CD4-positive, alpha-beta T cell treated with Interleukin-15 for 4 hours (primary cell): ENCODE data around the gene TCEAL9.
"Not testable (repeated sequence)": the region's sequence is repeated elsewhere in the genome, so short reads cannot be mapped to it uniquely, and the experiment has no call there.

Experiments used
- DNase-seq: peaks from one replicate; pipeline ENCODE4 v3.0.0-alpha.2; 2020; ENCODE audit warnings: low spot score

TCEAL9 gene, protein sequence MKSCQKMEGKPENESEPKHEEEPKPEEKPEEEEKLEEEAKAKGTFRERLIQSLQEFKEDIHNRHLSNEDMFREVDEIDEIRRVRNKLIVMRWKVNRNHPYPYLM

DNA sequence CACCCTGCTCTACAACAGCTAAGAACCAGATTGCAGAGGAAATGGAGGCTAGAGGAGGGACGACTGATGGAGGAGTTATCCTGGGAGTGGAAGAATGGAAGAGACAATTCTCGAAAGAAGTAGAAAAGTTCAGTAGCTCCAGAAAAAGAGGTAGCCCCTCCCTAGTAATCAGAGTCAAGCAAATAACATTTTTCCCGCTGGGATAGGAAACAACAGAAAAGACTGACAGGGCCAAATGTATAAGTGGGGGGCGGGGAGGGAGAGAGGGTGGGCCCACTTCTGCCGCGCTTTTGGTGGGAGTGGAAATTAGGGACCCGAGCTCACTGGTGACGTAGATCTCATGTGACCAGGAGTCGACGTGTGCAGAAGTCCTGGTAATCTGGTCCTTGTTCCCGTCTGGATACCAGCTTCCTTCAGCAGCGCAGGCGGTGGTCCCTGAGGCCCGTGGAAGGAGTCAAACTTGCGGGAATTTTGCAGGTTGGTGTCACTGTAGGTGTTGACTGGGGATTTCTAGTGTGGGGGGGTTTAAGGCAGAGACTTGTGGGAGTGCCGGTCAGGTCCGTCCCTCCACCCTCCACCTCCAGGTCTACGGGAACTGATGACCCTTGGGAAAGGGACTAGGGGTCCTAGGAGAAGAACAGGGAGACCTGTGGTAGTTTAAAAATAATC is at the start of gene TCEAL9:
TCEAL9 (plus strand) TSS at position 377 of the 669 bp plus-strand sequence. CDS start 1,179 bp downstream, outside the sequence.
- DNase-seq = no peak

DNA sequence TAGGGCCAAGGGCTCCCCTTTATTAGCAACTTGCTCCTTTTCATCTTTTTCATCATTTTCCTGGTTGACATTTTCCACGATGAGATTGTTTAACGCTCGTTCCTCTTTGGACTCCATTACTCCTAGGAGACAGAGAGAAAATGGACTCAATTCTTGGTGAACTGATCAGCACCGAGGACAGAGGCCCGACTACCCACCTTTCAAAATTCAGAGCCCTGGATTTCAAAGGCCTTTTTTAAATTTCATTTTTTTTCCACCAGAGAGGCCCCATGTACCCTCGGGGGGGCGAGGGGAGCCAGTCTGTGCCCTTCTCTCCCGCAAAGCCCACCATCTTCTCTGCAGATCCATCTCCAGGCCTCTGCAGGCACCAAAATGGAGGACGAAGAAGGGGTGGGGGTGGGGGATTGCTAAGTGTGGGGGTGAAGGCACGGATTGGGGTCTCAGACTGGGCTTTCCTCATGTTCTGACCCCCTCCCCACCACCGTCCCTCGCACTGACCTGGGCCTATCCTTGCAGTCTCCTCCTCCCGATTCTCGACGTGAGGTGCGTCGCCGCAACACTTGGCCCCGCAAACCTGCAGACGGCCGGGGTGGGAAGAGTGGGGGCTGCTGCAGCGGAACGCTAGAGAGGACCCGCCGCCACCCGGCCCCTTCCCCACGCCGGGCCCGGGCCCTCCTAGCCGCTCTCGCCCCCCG is 46.3 kb upstream of the TCEAL9 start:
- no peak for DNase-seq

DNA sequence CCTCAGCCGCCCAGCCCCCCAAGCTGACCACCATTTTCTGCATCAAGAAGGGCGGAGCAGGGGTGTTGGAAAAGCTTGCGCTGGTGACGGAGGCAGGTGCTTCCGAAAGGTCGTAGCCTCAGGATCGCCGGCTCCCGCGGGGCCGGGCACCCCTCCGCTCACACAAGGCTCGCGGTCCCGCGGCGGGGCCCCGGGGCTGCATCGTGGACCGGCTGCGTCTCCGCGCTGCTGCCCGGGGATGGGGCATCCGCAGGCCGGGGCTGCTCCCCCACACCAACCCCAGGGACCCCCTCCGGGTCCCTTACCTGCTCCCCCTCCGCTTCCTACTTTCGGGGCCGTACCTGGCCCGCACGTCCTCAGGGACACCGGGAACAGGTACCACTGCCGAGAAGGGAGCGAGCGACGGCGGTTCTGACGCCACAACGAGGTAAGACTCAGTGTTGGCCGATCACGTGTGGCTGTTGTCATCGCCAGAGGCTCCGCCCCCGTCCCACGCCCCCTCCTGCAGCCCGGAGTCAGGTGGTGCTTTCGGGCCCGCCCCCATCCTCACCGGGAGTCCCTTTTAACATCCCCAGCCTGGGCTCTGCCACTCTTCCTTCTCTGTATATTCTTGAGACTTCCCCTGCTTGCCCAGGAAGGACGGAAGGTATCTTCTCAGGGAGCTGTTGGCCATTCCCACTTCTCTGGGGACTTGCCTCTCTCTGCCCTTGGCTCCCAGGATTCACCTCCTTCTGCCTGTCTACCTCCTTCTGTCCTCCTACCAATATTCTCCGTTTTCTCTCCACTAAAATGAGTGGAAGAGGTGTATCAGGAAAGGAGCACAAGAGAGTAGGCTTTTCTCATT is 45.5 kb upstream of the TCEAL9 start, which contains the start of gene BEX2:
BEX2 (minus strand) TSS at position 436 of the 844 bp plus-strand sequence. CDS start 1,014 bp downstream, outside the sequence.
- peak; percentile 75 for DNase-seq

DNA sequence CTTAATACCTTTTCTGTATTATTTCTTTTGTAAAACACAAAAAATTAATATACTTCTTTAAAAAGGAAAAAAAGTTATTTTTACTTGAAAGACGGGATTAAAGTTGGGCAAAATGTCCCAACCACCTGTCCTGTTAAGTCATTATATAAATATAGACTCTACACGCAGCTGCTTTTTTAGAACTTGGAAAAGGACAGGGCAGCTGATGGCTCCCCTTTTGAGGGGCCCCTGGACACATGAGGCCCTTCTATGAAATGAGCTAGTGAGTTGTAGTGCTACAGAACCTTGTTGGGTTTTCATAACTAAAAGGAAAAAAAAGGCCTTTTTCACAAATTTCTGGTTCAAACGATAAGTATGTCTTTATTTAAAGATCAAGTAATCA is 44.9 kb upstream of the TCEAL9 start:
- DNase-seq = no peak

DNA sequence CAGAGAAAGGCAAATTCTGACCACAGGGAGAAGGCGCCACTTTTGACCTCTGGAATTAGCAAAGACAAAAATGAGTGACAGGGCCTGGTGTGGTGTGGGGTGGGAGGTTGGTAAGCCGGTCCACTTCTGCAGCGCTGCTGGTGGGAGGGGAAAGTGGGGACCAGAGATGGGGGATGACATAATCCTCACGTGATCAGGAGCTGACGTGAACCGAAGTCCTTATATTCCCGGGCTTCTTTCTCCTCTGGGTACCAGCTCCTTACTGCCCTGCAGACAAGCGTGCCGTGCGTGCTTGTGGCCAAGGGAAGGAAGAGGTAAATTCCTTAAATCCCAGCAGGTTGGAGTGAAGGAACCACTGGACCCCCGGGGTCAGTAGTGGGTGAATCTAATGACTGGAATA is 26.3 kb upstream of the TCEAL9 start, which contains the start of gene TCEAL7:
TCEAL7 (plus strand) TSS at position 249 of the 400 bp plus-strand sequence. CDS start 1,165 bp downstream, outside the sequence.
- DNase-seq = no peak

DNA sequence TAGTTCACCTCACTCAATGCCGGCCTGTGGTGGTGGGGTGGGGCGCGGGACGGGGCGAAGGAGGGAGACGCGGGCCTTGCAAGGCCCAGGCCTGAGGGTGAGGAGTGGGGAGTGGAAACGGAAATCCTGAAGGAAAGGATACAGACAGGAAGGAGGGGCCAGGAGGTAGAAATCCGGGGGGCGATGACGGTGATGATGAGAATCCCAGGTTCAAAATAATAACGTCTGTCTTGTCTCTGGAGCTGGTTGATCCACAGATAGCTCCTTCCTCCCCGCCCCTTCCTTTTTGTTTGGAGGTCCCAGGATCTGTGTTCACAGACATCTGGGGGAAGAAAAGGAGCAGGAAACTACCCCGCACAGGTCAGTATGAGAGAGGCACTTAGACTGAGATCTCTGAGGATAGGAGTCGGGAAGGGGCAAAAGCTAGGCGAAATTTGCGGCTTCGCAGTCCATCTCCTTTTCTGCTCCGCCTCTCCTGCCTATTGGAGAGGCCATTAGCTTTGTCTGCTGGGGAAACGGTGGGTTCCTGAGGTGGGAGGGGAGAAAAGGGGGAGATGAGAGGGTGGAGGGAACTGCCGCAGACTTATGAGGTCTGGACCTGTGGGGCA is 25.5 kb upstream of the TCEAL9 start:
- no peak for DNase-seq

DNA sequence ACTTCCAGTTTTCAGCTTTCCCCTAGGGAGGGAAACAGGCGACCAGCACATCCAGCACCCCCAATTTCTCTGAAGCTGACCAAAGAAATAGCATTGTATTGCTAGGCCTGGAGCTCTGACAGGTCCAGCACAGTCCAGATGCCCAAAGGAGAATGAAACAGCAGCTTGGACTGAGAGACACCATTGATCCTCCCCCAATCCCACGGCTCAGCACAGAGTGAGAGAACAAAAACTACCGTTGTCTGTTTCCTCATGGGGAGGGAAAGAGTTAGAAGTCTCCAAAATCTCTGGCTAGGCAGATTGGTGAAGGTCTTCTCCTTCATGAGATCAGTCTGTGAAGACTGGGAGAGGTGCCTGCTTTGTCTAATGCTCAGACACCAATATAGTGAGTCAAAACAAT is 17.6 kb upstream of the TCEAL9 start:
- DNase-seq = no peak

DNA sequence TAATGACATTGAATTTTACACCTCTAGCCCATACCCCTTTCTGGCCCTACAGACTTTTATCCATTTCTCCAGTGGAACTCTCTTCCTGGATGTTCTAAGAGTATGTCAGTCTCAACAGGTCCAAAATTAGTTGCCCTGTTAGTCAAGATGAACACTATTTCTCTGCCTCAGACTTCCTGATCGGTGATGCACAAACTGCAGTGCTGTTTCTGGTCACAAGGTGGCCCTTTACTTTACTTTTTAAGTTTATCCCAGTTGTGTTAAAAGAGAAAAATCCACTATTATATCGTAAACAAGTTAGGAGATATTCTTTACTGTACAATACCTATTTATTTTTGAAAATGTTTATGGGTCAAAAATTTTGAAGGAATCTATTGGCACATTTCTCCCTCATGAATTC is 13.2 kb upstream of the TCEAL9 start:
- peak; percentile 27 for DNase-seq

DNA sequence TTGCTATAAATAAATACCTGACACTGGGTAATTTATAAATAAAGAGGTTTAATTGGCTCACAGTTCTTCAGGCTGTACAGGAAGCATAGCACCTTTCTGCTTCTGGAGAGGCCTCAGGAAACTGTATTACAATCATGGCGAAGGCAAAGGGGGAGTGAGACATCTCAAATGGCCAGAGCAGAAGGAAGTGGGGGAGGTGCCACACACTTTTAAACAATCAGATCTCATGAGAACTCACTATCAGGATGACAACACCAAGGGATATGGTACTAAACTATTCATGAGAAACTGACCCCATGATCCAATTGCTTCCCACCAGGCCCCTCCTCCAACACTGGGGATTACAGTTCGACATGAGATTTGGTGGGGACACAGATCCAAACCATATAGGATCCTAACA is 11.7 kb upstream of the TCEAL9 start:
- no peak for DNase-seq

DNA sequence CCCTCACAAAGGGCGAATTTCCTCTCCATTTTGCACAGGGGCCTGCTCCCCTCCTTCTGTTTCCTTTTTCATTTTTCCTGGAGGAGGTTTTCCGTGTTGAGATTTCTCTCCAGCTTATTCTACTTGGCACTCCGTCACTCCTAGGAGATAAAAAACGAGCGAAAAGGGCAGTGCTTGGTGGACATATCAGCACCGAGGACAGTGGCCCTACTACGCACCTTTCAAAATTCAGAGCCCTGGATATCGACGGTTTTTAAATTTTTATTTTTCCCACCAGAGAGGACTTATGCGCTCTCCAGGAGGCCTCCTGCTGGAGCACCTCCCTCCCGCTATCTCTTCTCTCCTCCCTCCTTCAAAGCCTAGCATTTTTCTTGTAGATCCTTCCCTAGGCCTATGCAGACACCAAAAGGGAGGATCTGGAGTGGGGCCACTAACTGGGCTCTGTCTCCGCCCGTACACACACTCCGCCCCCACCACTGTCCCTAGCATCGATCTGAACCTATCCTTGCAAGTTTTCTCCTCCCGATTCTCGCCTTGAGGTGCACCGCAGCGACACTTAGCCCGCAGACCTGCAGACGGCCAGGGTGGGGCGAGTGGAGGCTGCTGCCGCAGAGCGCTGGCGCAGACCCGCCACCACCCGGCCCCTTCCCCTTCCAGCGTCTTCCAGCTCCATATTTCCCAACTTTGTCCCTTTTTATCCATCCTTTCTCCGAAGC is 8.5 kb upstream of the TCEAL9 start:
- DNase-seq = no peak

DNA sequence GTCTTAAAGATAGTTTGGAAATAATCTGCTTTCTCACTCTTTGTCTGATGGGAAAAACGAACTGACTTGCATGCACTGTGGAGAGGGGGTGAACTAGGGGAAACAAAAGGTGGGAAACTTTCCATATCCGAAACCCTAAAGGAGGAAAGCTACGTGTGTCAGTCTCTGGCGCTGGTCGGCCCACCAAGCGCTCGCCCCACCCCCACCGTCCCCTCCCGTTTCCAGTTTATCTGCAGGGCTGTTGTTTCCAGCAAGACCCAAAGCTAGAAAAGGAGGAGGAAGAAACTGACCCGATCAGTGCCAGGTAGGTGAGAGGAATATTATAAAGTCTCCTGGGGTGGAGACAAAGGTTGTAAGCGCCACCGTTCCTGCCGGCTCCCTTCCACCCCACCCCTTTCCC is 552 bp downstream of the TCEAL9 start:
- DNase-seq = no peak

DNA sequence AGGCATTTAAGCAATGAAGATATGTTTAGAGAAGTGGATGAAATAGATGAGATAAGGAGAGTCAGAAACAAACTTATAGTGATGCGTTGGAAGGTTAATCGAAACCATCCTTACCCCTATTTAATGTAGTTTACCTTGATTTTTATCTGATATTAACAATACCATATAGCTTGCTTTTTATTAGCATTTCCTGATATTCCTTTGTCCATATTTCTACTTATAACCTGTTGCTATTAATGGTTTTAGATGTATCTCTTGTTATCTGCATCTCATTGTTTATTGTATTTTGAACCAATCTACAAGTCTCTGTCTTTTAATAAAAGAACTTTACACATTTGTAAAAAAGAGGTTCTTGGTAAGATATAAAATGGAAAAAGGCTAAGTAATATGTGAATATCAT is 1.6 kb downstream of the TCEAL9 start:
- no peak for DNase-seq

DNA sequence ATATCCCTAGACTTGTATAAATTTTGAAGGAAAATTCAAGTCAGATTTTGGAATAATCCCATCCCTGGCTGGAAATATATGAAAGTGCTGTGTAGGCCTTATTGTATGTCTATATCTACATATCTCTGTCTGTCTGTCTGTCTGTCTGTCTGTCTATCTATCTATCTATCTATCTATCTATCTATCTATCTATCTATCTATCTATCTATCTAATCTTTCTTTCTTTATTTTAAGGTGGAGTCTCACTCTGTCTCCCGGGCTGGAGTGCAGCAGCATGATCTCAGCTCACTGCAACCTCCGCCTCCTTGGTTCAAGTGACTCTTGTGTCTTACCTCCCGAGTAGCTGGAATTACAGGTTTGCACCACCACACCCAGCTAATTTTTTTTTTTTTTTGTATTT is 3.3 kb downstream of the TCEAL9 start:
- not testable (repeated sequence) for DNase-seq

DNA sequence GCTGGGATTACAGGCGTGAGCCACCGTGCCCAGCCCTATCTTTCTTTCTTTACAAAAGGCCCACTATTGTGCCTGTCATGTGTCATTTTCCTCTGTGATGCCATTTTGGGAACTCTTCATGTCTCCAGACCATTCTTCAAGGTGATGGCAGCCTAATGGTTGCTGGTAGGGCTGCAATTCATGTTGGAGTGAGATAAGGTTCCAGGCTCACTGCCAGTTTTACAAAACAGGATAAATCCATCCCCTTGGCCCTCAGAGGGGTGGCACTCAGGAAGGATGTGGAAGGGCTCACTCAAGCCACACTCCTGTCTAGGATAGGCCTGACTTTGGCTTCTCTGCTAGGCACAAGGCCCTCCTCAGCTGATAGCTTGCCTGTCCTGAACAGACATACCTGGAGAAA is 3.8 kb downstream of the TCEAL9 start:
- DNase-seq = no peak

DNA sequence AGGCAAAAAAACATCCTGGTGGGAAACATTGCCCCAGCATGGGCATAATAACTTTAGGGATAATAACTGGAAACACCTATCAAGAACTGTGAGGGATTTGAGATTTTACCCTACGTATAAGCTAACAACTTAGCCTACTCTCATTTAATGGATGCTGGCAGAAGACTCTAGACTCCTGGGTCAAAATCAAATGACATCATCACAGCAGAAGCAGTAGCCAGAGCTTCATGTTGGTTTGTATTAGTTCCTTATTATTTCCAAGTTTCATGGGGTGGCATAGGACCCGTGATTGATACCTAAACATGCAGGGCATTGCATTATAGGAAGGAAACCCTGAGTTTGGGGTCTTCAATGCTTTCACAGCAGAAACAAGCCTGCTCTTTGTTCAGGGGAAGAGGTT is 4.6 kb downstream of the TCEAL9 start:
- no peak for DNase-seq

DNA sequence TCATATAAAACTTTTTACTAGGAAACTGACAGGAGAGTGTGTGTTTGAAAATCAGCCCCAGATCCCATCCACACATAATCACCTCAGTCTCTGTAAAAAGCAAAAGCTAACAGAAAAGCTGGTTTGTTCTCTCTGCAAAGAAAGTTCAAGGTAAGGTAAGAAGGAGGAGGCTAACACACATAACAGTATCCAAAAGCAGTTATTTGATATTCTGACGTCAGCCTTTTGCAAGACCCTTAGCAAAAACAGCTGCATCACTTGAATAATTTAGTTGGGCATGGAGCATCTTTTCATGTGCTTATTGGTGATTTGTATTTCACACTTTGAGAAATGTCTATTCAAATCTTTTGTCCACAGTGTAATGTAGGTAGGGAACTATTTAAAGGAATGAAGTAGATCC is 5.5 kb downstream of the TCEAL9 start:
- no peak for DNase-seq

DNA sequence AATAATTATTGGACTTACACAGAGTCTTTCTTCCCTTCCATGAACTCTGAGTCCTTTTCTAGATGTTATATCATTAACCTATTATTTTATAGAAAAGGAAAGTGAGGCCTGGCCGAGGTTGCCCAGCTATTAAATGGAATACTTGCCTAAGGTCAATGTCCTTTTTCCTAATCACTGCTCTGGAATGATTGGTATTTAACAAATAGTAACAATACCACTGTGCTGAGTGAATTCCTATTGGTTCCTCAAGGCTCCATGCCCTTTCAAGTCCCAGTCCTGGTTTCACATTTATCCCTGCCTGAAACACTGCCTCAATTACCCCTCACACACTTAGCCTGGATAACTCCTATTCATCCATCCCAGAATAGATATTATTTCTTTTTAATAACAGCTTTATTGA is 6.2 kb downstream of the TCEAL9 start:
- no peak for DNase-seq

DNA sequence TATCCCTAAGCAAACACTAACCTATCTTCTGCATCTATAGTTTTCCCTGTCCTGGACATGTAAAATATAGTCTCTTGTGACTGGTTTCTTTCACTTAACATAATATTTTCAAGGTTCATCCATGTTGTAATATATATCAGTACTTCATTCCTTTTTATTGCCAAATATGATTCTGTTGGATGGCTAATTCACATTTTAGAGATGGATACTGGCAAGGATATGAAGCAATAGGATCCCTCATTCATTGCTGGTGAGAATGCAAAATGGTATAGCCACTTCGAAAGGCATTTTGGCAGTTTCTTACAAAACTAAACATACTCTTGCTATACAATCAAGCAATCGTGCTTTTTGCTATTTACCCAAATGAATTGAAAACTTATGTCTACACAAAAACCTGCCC is 6.7 kb downstream of the TCEAL9 start:
- DNase-seq = no peak

DNA sequence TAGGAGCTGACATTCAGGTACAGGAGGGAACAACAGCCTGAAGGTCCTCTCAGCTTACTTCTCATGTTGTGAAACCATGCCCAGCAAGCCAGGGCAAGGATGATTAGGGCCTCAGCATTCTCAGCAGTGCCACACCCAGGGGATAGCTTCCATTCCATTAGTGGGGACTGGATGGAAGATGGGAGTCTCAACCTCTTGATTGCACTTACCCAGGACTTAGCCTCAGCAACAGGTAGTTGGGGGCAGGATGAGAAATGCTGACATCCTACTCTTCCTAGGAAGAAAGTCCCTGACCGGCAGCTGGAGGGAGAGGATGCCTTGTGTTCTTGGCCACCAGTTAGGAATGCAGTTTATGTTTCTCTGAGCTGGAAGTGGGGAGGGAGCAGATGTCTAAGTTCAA is 11.2 kb downstream of the TCEAL9 start:
- DNase-seq = no peak

DNA sequence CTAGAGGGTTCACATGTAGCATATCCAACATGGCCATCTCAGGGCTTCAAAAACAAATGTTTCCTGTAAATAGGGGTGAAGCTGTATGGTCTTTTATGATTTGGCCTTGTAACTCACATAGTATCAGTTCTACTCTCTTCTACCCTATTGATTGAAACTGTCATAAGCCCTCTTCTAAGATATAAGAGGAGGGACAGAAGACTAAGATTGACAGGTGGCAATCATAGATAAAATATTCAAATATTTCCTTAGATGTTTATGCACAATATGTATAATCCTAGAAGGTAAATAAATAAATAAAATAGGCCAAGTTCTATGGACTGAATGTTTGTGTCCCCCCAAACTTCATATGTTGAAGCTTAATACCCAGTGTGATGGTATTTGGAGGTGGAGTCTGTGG is 13.2 kb downstream of the TCEAL9 start:
- DNase-seq = no peak

DNA sequence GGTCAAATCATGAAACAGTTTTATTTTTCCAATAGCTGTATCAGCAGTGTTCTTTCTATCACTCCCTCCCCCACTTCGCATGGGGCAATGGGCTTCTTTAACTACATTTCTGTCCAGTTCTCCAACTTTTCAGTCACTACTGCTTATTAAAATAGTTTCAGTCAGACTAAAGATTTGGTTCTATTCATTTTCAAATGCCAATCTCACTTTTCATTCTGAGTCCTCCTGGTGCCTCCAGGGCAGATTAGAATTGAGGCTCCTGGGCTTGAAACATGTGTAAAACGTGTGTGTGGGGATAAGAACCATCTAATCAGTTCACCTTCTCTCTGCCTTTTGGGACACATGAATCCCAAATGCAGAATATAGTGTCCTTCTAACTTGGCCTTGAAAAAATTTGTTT is 16.6 kb downstream of the TCEAL9 start:
- no peak for DNase-seq
